ENCODE data around the gene NARS2.

GRCh38 chr11:78560826-78561484 is 13.7 kb downstream of the NARS2 start:
- TF ChIP-seq EZH2 (IDR thresholded peaks at IDR 0.05) (no peak), POLR2AphosphoS5 (IDR thresholded peaks at IDR 0.05; ENCODE audit: borderline replicate concordance, low read depth, low read length) (no peak)
